ENCODE measurements around the gene GPR151. TPM values are rescaled to one million over a fixed set of nuclear protein-coding genes. Genes with fewer than 3 reads are reported as not detected.
"Not testable (repeated sequence)": the region's sequence is repeated elsewhere in the genome, so short reads cannot be mapped to it uniquely, and the experiment has no call there.

The GPR151 gene
- not detected for total RNA-seq (ENCODE audit: unreplicated experiment)
- long read RNA-seq: 0 reads

DNA sequence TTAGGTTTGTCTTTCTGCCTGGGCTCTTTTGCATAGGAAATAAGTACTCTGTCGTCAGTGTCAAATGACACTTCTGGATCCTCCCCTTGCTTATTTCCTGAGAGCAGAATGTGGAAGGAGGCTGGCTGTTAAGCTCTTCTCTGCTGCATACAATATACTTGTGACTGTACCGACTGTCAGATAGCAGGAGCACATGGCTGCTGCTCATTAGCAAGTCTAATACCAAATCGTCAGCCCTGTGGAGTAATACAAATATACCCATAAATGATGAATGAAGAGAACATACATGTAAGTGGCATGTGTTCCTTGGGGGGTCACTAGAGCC lies at the start of gene GPR151:
Gene GPR151 (minus strand): TSS at position 40 of the 325 bp plus-strand sequence. CDS start 77 bp downstream, outside the sequence.
- Mint-ChIP-seq H3K36me3 (ENCODE audit: unreplicated experiment) (no peaks in the 10 kb centered on the region), H3K4me1 (ENCODE audit: low read depth, unreplicated experiment) (peaks cover 22% of the 10 kb centered on the region), H3K27ac (ENCODE audit: unreplicated experiment) (peak within 1 kb of the TSS; percentile 78), H3K27me3 (ENCODE audit: unreplicated experiment) (no peaks in the 10 kb centered on the region), H3K9me3 (ENCODE audit: unreplicated experiment) (peaks cover 8% of the 10 kb centered on the region), H3K4me3 (ENCODE audit: unreplicated experiment) (peak within 1 kb of the TSS; percentile 58)
- DNase-seq: no peak
- TF ChIP-seq, protein P1, sequence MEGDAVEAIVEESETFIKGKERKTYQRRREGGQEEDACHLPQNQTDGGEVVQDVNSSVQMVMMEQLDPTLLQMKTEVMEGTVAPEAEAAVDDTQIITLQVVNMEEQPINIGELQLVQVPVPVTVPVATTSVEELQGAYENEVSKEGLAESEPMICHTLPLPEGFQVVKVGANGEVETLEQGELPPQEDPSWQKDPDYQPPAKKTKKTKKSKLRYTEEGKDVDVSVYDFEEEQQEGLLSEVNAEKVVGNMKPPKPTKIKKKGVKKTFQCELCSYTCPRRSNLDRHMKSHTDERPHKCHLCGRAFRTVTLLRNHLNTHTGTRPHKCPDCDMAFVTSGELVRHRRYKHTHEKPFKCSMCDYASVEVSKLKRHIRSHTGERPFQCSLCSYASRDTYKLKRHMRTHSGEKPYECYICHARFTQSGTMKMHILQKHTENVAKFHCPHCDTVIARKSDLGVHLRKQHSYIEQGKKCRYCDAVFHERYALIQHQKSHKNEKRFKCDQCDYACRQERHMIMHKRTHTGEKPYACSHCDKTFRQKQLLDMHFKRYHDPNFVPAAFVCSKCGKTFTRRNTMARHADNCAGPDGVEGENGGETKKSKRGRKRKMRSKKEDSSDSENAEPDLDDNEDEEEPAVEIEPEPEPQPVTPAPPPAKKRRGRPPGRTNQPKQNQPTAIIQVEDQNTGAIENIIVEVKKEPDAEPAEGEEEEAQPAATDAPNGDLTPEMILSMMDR (IDR thresholded peaks at IDR 0.05; ENCODE audit: partially characterized antibody, unreplicated experiment): no peak

DNA sequence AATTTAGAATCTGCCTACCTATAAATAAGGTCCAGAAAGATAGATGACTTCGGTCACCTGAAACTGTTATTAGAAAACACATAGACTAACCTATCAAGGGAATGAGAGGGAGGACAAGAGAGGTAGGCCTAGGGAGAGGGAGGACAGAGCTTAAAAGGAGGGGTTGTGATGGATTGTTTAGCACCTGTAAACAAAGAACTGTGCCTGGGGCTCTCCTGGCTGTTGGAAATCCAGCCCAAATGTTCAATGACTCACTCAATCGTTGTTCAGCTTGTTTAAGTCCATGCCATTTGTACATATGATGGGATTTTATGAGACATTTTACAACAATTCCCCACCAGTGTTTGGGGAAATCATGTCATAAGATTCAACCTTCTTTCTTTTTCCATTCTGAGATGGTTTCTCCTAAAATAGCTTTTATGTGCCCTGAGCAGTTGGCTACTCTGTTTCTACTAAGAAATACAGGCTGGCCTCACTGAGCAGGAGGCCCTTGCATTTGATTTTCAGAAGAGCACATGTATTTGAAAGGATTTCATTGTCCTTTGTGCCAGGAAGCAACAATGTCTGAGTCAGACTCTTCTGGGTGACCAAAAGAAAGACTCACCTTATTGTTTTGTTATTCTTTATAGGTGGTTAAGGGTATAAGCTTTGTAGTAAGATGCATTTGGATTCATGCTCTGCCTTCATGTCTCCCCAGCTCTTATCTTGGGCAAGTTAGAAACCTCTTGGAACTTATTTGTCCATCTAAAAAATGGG lies 48.2 kb upstream of the GPR151 start:
- no peaks in the 10 kb centered on the region for H3K9me3 Mint-ChIP-seq (ENCODE audit: unreplicated experiment)
- H3K4me1 Mint-ChIP-seq (ENCODE audit: low read depth, unreplicated experiment): peaks cover 7% of the 10 kb centered on the region
- peaks cover 2% of the 10 kb centered on the region for H3K36me3 Mint-ChIP-seq (ENCODE audit: unreplicated experiment)
- no peak for DNase-seq
- no peak overlapping the region for H3K27ac Mint-ChIP-seq (ENCODE audit: unreplicated experiment)
- H3K4me3 Mint-ChIP-seq (ENCODE audit: unreplicated experiment): no peak overlapping the region
- H3K27me3 Mint-ChIP-seq (ENCODE audit: unreplicated experiment): no peaks in the 10 kb centered on the region
- TF ChIP-seq, protein P1 (IDR thresholded peaks at IDR 0.05; ENCODE audit: partially characterized antibody, unreplicated experiment): no peak

DNA sequence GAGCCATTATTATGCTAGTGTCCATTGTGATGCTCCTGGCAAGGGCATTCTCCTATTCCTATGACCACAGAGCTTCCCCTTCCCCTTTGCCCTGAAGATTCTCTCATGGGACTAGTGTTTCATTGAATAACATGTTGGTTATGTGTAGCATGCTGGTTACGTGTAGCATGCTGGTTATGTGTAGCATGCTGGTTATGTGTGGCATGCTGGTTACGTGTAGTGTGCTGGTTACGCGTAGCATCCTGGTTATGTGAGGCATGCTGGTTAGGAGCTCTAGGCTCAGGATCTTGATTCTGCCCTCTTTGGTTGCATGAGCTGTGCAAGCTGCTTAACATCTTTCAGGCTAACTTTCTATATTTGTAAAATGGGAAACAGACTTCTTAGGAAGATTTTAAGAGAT lies 46.5 kb upstream of the GPR151 start:
- TF ChIP-seq, protein P1 (IDR thresholded peaks at IDR 0.05; ENCODE audit: partially characterized antibody, unreplicated experiment): no peak
- peaks cover 7% of the 10 kb centered on the region for H3K4me1 Mint-ChIP-seq (ENCODE audit: low read depth, unreplicated experiment)
- no peaks in the 10 kb centered on the region for H3K27me3 Mint-ChIP-seq (ENCODE audit: unreplicated experiment)
- H3K27ac Mint-ChIP-seq (ENCODE audit: unreplicated experiment): no peak overlapping the region
- H3K4me3 Mint-ChIP-seq (ENCODE audit: unreplicated experiment): no peak overlapping the region
- no peak for DNase-seq
- H3K9me3 Mint-ChIP-seq (ENCODE audit: unreplicated experiment): no peaks in the 10 kb centered on the region
- peaks cover 8% of the 10 kb centered on the region for H3K36me3 Mint-ChIP-seq (ENCODE audit: unreplicated experiment)

DNA sequence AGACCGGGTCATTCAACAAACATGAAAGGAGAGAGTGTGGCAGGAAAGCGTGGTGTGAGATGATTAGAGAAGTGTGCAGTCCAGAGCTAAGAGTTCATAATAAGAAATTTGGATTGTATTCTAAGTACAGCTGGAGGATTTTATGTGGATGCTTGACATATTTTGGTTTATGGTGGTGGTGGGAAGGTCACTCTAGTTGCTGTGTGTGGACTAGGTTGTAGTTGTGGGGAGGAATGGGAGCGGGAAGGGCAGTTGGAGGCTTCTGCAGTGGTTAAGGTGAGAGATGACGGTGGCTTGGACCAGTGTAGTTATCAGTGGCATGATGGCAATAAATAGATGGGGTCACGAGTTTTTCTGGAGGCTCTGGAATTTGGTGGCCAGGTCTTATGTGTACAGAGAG lies 45.7 kb upstream of the GPR151 start:
- no peak overlapping the region for H3K4me3 Mint-ChIP-seq (ENCODE audit: unreplicated experiment)
- DNase-seq: no peak
- no peaks in the 10 kb centered on the region for H3K27me3 Mint-ChIP-seq (ENCODE audit: unreplicated experiment)
- no peak overlapping the region for H3K27ac Mint-ChIP-seq (ENCODE audit: unreplicated experiment)
- no peaks in the 10 kb centered on the region for H3K9me3 Mint-ChIP-seq (ENCODE audit: unreplicated experiment)
- H3K4me1 Mint-ChIP-seq (ENCODE audit: low read depth, unreplicated experiment): peaks cover 7% of the 10 kb centered on the region
- TF ChIP-seq, protein P1 (IDR thresholded peaks at IDR 0.05; ENCODE audit: partially characterized antibody, unreplicated experiment): no peak
- H3K36me3 Mint-ChIP-seq (ENCODE audit: unreplicated experiment): peaks cover 10% of the 10 kb centered on the region

DNA sequence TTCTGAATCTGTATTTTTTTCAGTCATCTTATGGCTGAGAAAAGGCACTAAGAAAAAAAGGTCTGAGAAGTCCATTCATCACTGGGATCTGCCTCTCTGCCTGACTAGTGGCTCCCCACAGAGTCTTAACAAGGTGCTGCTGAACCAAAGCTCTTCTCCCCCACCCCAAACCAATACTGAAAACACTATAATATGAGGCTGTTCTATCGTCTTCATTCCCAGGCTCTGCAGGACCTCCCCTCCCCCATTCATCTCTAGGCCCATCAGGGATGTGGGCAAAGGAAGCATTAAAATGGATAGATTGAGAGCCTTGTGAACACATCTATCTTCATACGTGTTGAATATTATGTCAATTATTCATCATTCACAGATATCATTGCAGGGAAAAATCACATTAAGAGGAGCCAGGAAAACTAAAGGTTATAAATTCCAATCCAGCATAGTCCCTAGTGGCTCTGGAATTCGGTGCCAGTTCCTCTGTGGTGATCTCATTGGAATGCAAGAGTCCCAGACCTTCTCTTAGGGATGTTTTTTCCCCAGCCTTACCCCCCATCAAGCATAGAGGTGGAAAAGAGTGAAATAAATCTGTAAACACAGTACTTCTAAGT lies 44.3 kb upstream of the GPR151 start:
- Mint-ChIP-seq H3K9me3 (ENCODE audit: unreplicated experiment) (peaks cover 2% of the 10 kb centered on the region), H3K27ac (ENCODE audit: unreplicated experiment) (no peak overlapping the region), H3K4me3 (ENCODE audit: unreplicated experiment) (no peak overlapping the region), H3K4me1 (ENCODE audit: low read depth, unreplicated experiment) (peaks cover 5% of the 10 kb centered on the region), H3K27me3 (ENCODE audit: unreplicated experiment) (no peaks in the 10 kb centered on the region), H3K36me3 (ENCODE audit: unreplicated experiment) (peaks cover 10% of the 10 kb centered on the region)
- no peak for DNase-seq
- TF ChIP-seq, protein P1 (IDR thresholded peaks at IDR 0.05; ENCODE audit: partially characterized antibody, unreplicated experiment): no peak

DNA sequence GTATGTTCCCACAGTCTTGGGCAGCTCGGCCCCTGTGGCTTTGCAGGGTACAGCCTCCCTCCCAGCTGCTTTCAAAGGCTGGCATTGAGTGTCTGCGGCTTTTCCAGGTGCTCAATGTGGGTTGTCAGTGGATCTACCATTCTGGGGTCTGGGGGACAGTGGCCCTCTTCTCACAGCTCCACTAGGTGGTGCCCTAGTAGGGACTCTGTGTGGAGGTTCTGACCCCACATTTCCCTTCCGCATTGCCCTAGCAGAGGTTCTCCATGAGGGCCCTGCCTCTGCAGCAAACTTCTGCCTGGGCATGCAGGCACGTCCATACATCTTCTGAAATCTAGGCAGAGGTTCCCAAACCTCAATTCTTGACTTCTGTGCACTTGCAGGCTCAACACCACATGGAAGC lies 40.9 kb upstream of the GPR151 start:
- not testable (repeated sequence) for H3K9me3 Mint-ChIP-seq (ENCODE audit: unreplicated experiment); H3K4me3 Mint-ChIP-seq (ENCODE audit: unreplicated experiment); H3K27ac Mint-ChIP-seq (ENCODE audit: unreplicated experiment); H3K4me1 Mint-ChIP-seq (ENCODE audit: low read depth, unreplicated experiment); H3K27me3 Mint-ChIP-seq (ENCODE audit: unreplicated experiment); H3K36me3 Mint-ChIP-seq (ENCODE audit: unreplicated experiment); DNase-seq

Data from glutamatergic neuron (in vitro differentiated cells).